H7 (cell line): ENCODE results near the gene RRAD. TPM values are rescaled to one million over a fixed set of nuclear protein-coding genes. Genes with fewer than 3 reads are reported as not detected.

Experiments
- DNase-seq: peaks from one replicate; pipeline ENCODE4 v3.0.0; 2012
- H3K27me3 ChIP-seq: 2 replicates; pipeline ENCODE4 v1.6.0; 2011; ENCODE audit warnings: mild to moderate bottlenecking, low read length; ENCODE audit not compliant: control insufficient read depth, insufficient read depth
- H3K36me3 ChIP-seq: replicated peaks from 2 replicates; pipeline ENCODE4 v1.5.1; 2011; ENCODE audit warnings: low read length; ENCODE audit not compliant: control insufficient read depth, insufficient read depth
- H3K4me3 ChIP-seq: 2 replicates; pipeline ENCODE4 v1.5.1; 2011; ENCODE audit warnings: low read depth, mild to moderate bottlenecking, control low read depth, low read length, moderate library complexity; ENCODE audit not compliant: insufficient read depth
- total RNA-seq: library from RNA; depleted of rRNA; stranded (reverse); fragments of >200 nt; shearing (Covaris generic); gene quantifications from 2 replicates; pipeline ENCODE4 v1.2.3, GENCODE V29; 2014

The RRAD gene
- total RNA-seq, 1 experiment from 2014 or later, result 0.10 TPM

DNA sequence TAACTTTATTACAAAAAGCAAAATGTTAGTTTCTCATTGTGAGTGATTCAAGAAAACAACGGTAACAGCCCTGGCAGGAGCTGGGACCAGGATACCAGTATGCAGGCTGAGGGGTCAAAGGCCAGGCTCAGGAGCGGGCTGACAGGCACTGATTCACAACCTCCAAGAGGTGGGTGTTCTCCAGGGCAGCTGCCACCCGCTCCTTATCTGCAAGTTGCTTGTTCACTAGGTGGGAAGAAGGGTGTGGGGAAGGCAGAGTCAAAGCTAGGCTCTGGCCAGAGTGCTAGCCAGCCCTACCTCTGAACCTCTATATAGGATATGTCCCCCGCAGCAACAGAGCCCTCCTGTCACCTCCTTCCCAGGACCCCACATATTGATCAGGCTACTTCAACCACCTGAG, 6.7 kb upstream of the RRAD start:
- peaks cover 8% of the 10 kb centered on the region for H3K27me3 ChIP-seq
- no peaks in the 10 kb centered on the region; the same call in 1 of the 2 replicates for H3K36me3 ChIP-seq
- no peak overlapping the region for H3K4me3 ChIP-seq
- DNase-seq, result no peak

- Histone ChIP-seq H3K36me3 (no peaks in the 10 kb centered on the region; the same call in 1 of the 2 replicates), H3K4me3 (no peak overlapping the region), H3K27me3 (peaks cover 11% of the 10 kb centered on the region)
- no peak for DNase-seq
These were observed 6.3 kb upstream of the RRAD start for GRCh38 chr16:66931665-66932064.

GRCh38 chr16:66930189-66930588, 4.9 kb upstream of the RRAD start:
- no peak for DNase-seq
- peaks cover 21% of the 10 kb centered on the region for H3K27me3 ChIP-seq
- no peak overlapping the region for H3K4me3 ChIP-seq
- no peaks in the 10 kb centered on the region; the same call in 1 of the 2 replicates for H3K36me3 ChIP-seq

GRCh38 chr16:66928702-66929388, 3.5 kb upstream of the RRAD start:
- H3K4me3 ChIP-seq, result no peak overlapping the region
- peaks cover 30% of the 10 kb centered on the region for H3K27me3 ChIP-seq
- peak; percentile 79 for DNase-seq
- H3K36me3 ChIP-seq, result no peaks in the 10 kb centered on the region; the same call in 1 of the 2 replicates

- Histone ChIP-seq H3K4me3 (no peak overlapping the region), H3K36me3 (no peaks in the 10 kb centered on the region; the same call in 1 of the 2 replicates), H3K27me3 (peaks cover 37% of the 10 kb centered on the region)
- no peak for DNase-seq
These were observed 2.7 kb upstream of the RRAD start for GRCh38 chr16:66927918-66928649.

DNA sequence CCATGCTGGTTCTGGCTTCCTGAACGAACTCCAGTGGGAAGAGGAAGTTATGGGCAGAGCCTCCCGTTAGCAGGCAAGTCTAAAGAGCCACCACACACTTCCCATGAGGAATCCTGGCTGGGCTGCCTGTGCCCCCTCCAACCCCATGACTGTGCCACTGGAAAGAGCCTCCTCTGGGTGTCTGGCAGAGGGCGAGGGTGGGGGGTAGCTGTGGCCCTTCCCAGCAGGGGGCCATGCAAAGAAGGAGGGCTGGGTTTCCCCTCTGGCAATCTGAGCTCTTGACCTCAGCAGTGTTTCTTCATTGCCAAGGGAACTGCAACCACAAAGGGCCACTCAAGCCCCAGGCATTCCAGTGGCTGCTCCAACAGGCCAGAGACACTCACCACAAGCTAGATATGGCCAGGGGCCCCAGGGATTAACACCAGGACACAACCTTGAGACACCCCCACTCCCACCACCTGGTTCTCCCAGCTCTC, 1.7 kb upstream of the RRAD start:
- peak; percentile 65 for DNase-seq
- Histone ChIP-seq H3K4me3 (no peak overlapping the region), H3K27me3 (peaks cover 39% of the 10 kb centered on the region), H3K36me3 (no peaks in the 10 kb centered on the region)

DNA sequence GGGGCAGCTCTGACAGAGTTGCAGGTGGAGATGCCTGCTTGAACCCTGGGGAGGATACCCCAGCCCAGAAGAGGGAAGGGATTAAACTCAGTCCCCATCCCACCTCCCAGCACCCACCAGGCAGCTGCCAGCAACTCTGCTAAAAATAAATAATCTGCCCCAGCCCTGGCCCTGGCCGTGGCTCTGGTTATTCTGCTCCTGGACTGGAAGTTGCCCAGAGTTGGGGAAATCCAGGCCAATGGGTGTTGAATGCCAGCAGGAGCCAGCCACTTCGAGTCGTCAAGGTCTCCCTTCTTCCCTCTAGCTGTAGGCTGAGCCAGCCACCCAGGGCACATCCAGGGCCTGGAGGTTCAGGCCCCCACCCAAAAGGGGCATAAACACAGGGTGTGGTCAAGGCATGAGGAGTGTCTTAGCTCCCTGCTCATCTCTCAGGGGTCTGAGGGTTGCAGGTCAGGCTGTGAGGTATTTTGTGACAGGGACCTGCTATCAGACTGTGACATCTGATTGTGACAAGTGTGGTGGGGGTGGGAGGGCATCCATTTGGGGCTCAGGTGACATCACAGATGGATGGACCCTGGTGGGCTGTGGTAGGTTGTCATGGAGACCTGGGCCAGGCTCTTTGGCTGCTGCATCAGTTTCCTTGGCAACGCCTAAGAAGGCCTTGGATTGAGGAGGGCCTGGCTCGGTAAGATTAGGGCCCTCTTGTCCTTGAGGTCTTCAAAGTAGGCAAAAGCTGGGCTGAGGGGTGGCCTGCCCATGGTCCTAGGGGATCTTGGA, 1.0 kb upstream of the RRAD start:
- H3K4me3 ChIP-seq, result no peak overlapping the region
- no peak for DNase-seq
- peaks cover 39% of the 10 kb centered on the region for H3K27me3 ChIP-seq

GRCh38 chr16:66924527-66925321, 611 bp downstream of the RRAD start:
- Histone ChIP-seq H3K4me3 (peak overlapping the region; percentile 40), H3K27me3 (peaks cover 39% of the 10 kb centered on the region), H3K36me3 (no peaks in the 10 kb centered on the region)
- peak; percentile 99 for DNase-seq

More for the DNA sequence above, 1.0 kb upstream of the RRAD start:
- no peaks in the 10 kb centered on the region for H3K36me3 ChIP-seq

GRCh38 chr16:66923866-66924265, 1.5 kb downstream of the RRAD start:
- DNase-seq, result peak; percentile 51
- H3K36me3 ChIP-seq, result no peaks in the 10 kb centered on the region
- no peak overlapping the region for H3K4me3 ChIP-seq
- peaks cover 39% of the 10 kb centered on the region for H3K27me3 ChIP-seq

DNA sequence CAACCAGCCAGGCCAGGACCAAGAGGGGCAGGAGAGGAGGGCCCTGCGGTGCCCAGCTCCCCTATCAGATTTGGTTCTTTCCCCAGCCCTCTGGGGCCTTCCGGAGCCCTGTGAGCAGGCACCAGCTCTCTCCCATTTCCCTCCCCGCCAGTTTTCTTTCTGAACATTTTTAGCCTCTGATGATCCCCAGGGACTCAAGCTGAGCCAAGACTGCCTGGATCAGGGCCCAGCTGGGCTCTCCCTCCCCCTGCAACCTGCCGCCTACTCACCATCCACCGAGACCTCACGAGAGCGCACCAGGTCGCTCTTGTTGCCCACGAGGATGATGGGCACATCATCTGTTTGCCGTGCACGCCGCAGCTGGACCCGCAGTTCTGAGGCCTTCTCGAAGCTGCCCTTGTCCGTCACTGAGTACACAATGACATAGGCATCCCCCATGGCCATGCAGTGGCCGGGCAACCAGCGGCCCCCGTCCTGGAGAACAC, 2.0 kb downstream of the RRAD start:
- DNase-seq, result peak; percentile 57
- peaks cover 39% of the 10 kb centered on the region for H3K27me3 ChIP-seq
- no peak overlapping the region for H3K4me3 ChIP-seq
- H3K36me3 ChIP-seq, result no peaks in the 10 kb centered on the region

GRCh38 chr16:66921729-66922450, 3.4 kb downstream of the RRAD start:
- peak; percentile 51 for DNase-seq
- Histone ChIP-seq H3K27me3 (peaks cover 38% of the 10 kb centered on the region), H3K4me3 (no peak overlapping the region), H3K36me3 (no peaks in the 10 kb centered on the region)

DNA sequence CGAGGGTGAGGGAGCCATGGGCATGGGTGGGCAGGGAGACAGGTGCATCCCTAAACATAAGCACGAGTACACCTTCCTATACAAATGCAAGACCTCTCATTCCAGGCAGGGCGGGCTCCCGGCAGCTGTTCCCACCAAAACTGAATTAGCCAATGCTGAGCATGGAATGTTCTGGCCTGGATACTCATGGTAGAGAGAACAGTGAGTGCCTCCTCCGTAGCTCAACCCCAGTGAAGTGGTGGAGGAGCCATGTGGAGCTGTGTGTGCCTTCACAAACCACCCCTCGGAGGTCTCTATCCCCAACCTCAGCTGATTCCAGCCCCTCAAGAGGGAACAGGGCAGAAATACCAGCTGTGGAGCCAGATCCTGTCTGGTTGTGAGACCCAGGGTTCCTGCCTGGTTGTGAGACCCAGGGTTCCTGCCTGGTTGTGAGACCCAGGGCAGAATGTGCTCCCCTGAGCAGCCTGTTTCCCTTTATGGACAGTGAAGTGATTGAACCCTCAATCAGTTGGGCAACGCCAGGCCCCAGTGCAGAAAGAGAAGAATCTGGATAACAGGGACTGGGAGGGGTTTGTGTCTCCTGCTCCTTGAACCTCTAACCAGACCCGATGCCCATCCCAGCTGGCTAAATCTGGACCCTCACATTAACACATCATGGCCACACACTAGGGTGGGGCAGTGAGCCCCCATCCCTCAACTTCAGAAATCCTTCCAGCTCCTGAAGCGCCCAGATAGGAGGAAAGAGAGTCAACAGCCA, 4.2 kb downstream of the RRAD start:
- no peak for DNase-seq
- H3K27me3 ChIP-seq, result peaks cover 30% of the 10 kb centered on the region
- H3K4me3 ChIP-seq, result no peak overlapping the region
- no peaks in the 10 kb centered on the region for H3K36me3 ChIP-seq

DNA sequence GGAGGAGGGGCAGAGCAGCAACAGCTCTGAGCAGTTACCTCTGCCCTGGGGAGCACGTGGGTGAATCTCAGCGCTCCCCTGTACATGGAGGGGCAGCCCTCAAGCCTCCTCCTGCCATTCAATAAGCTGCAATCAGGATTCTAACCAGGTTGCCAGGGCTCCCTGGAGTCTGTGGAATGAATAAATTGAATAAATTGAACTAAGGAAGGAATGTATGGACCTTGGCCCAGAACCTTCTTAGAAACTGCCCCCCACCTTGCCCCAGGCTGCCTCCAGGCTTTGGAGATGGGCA, 5.1 kb downstream of the RRAD start:
- Histone ChIP-seq H3K36me3 (no peaks in the 10 kb centered on the region), H3K27me3 (peaks cover 21% of the 10 kb centered on the region), H3K4me3 (no peak overlapping the region)
- no peak for DNase-seq
